DMS153 treated with DMSO at 0.1 percent for 48 hours (cell line): Measurements from ENCODE around the gene WDR88.
"Not testable (repeated sequence)": the region's sequence is repeated elsewhere in the genome, so short reads cannot be mapped to it uniquely, and the experiment has no call there.

Source experiments
- DNase-seq: peaks from one replicate; lab custom pipeline; 2025; ENCODE audit not compliant: unreplicated experiment; lab: John Stamatoyannopoulos, UW

WDR88 gene

GRCh38 chr19:33210266-33210940, 78.5 kb downstream of the WDR88 start:
- no peak for DNase-seq

- no peak for DNase-seq
Measured at GRCh38 chr19:33211794-33212435, 80.0 kb downstream of the WDR88 start.

GRCh38 chr19:33212436-33213172, 80.7 kb downstream of the WDR88 start:
- DNase-seq, result no peak

- no peak for DNase-seq
Measured at GRCh38 chr19:33214596-33214995, 82.7 kb downstream of the WDR88 start.

- DNase-seq, result no peak
Measured at GRCh38 chr19:33215438-33216197, 83.7 kb downstream of the WDR88 start.

GRCh38 chr19:33216198-33216830, 84.4 kb downstream of the WDR88 start:
- DNase-seq, result no peak

- DNase-seq, result no peak
Measured at GRCh38 chr19:33217881-33218280, 86.0 kb downstream of the WDR88 start.

GRCh38 chr19:33219261-33219815, 87.4 kb downstream of the WDR88 start:
- no peak for DNase-seq

GRCh38 chr19:33220115-33220514, 88.2 kb downstream of the WDR88 start:
- DNase-seq, result no peak

GRCh38 chr19:33220735-33221134, 88.8 kb downstream of the WDR88 start:
- no peak for DNase-seq

GRCh38 chr19:33221638-33222037, 89.7 kb downstream of the WDR88 start:
- DNase-seq, result no peak

- DNase-seq, result not testable (repeated sequence)
Measured at GRCh38 chr19:33222255-33222654, 90.3 kb downstream of the WDR88 start.

- no peak for DNase-seq
Measured at GRCh38 chr19:33224694-33225457, 93.0 kb downstream of the WDR88 start.
